ENCODE results near the gene DLL1.

Gene DLL1

GRCh38 chr6:170283212-170284081 lies 7.4 kb downstream of the DLL1 start:
- no peak overlapping the region for H3K27ac ChIP-seq (ENCODE audit: insufficient read depth in 1 of 2, low read depth in 1 of 2, low read length in 2 of 2, poor library complexity in 1 of 2, severe bottlenecking in 2 of 2)
- POLR2A ChIA-PET: no interaction called here

GRCh38 chr6:170282512-170283158 lies 8.2 kb downstream of the DLL1 start:
- peaks cover 10 to 31% (median 21%) of the 10 kb centered on the region in 4 experiments for H3K4me1 ChIP-seq (ENCODE audit: control extremely low read depth in 1 of 4, control insufficient read depth in 4 of 4, insufficient read depth in 4 of 4, low read length in 3 of 4)
- no peak overlapping the region for H3K4me3 ChIP-seq (ENCODE audit: control insufficient read depth in 1 of 7, extremely low read depth in 1 of 7, insufficient read depth in 4 of 7, low read depth in 2 of 7, low read length in 6 of 7)
- ChIA-PET CTCF (no interaction called here), POLR2A (no interaction called here)
- no peak for DNase-seq
- H3K36me3 ChIP-seq (ENCODE audit: control insufficient read depth in 4 of 4, insufficient read depth in 4 of 4, low read length in 3 of 4): no peaks in the 10 kb centered on the region
- whole genome bisulfite sequencing (ENCODE audit: insufficient coverage): 96% methylated on average over 27 of the region's 28 CpGs
- peaks cover 0 to 21% (median 6%) of the 10 kb centered on the region in 5 experiments for H3K27me3 ChIP-seq (replicated peaks in 2 of 5; ENCODE audit: control insufficient read depth in 4 of 5, insufficient read depth in 5 of 5, low read length in 4 of 5)
- no peaks in the 10 kb centered on the region for H3K9me3 ChIP-seq (ENCODE audit: control extremely low read depth in 1 of 5, control insufficient read depth in 4 of 5, insufficient read depth in 2 of 5, low read depth in 1 of 5, low read length in 4 of 5)
- no peak overlapping the region for H3K27ac ChIP-seq (ENCODE audit: insufficient read depth in 1 of 2, low read depth in 1 of 2, low read length in 2 of 2, poor library complexity in 1 of 2, severe bottlenecking in 2 of 2)

More at GRCh38 chr6:170283212-170284081, 7.4 kb downstream of the DLL1 start:
- no peak for DNase-seq
- Histone ChIP-seq H3K36me3 (ENCODE audit: control insufficient read depth in 4 of 4, insufficient read depth in 4 of 4, low read length in 3 of 4) (no peaks in the 10 kb centered on the region), H3K4me1 (ENCODE audit: control extremely low read depth in 1 of 4, control insufficient read depth in 4 of 4, insufficient read depth in 4 of 4, low read length in 3 of 4) (peaks cover 10 to 23% (median 18%) of the 10 kb centered on the region in 4 experiments), H3K27me3 (replicated peaks in 2 of 5; ENCODE audit: control insufficient read depth in 4 of 5, insufficient read depth in 5 of 5, low read length in 4 of 5) (peaks cover 0 to 29% (median 14%) of the 10 kb centered on the region in 5 experiments), H3K4me3 (ENCODE audit: control insufficient read depth in 1 of 7, extremely low read depth in 1 of 7, insufficient read depth in 4 of 7, low read depth in 2 of 7, low read length in 6 of 7) (no peak overlapping the region), H3K9me3 (ENCODE audit: control extremely low read depth in 1 of 5, control insufficient read depth in 4 of 5, insufficient read depth in 2 of 5, low read depth in 1 of 5, low read length in 4 of 5) (no peaks in the 10 kb centered on the region)
- CTCF ChIA-PET: no interaction called here
- WGBS (ENCODE audit: insufficient coverage): 95% methylated on average over 56 of the region's 60 CpGs

GRCh38 chr6:170281331-170282292 lies 9.3 kb downstream of the DLL1 start:
- WGBS (ENCODE audit: insufficient coverage): 90% methylated on average over 38 of the region's 48 CpGs
- Histone ChIP-seq H3K27ac (ENCODE audit: insufficient read depth in 1 of 2, low read depth in 1 of 2, low read length in 2 of 2, poor library complexity in 1 of 2, severe bottlenecking in 2 of 2) (no peak overlapping the region), H3K9me3 (ENCODE audit: control extremely low read depth in 1 of 5, control insufficient read depth in 4 of 5, insufficient read depth in 2 of 5, low read depth in 1 of 5, low read length in 4 of 5) (no peaks in the 10 kb centered on the region), H3K27me3 (replicated peaks in 2 of 5; ENCODE audit: control insufficient read depth in 4 of 5, insufficient read depth in 5 of 5, low read length in 4 of 5) (peaks cover 0 to 11% (median 2%) of the 10 kb centered on the region in 5 experiments), H3K36me3 (ENCODE audit: control insufficient read depth in 4 of 4, insufficient read depth in 4 of 4, low read length in 3 of 4) (no peaks in the 10 kb centered on the region), H3K4me3 (ENCODE audit: control insufficient read depth in 1 of 7, extremely low read depth in 1 of 7, insufficient read depth in 4 of 7, low read depth in 2 of 7, low read length in 6 of 7) (no peak overlapping the region), H3K4me1 (ENCODE audit: control extremely low read depth in 1 of 4, control insufficient read depth in 4 of 4, insufficient read depth in 4 of 4, low read length in 3 of 4) (peaks cover 10 to 28% (median 19%) of the 10 kb centered on the region in 4 experiments)
- no peak for DNase-seq
- POLR2A ChIA-PET: interaction anchor here (0.7 kb wide), 1 partner anchor 9 kb away, joined by 3 read pairs; no protein-coding TSS in a partner anchor
- CTCF ChIA-PET: no interaction called here

GRCh38 chr6:170280689-170281045 lies 10.2 kb downstream of the DLL1 start:
- ChIA-PET CTCF (no interaction called here), POLR2A (no interaction called here)
- DNase-seq: peak in 1 of 3 donors; percentile 43
- 62% methylated on average over 23 of the region's 23 CpGs for WGBS (ENCODE audit: insufficient coverage)
- H3K27me3 ChIP-seq (replicated peaks in 2 of 5; ENCODE audit: control insufficient read depth in 4 of 5, insufficient read depth in 5 of 5, low read length in 4 of 5): peaks cover 0 to 7% (median 2%) of the 10 kb centered on the region in 5 experiments
- peaks cover 10 to 25% (median 19%) of the 10 kb centered on the region in 4 experiments for H3K4me1 ChIP-seq (ENCODE audit: control extremely low read depth in 1 of 4, control insufficient read depth in 4 of 4, insufficient read depth in 4 of 4, low read length in 3 of 4)
- H3K4me3 ChIP-seq (ENCODE audit: control insufficient read depth in 1 of 7, extremely low read depth in 1 of 7, insufficient read depth in 4 of 7, low read depth in 2 of 7, low read length in 6 of 7): peak overlapping the region in 4 of 7 experiments; percentile 42 to 66 (median 64)
- H3K9me3 ChIP-seq (ENCODE audit: control extremely low read depth in 1 of 5, control insufficient read depth in 4 of 5, insufficient read depth in 2 of 5, low read depth in 1 of 5, low read length in 4 of 5): no peaks in the 10 kb centered on the region
- no peak overlapping the region for H3K27ac ChIP-seq (ENCODE audit: insufficient read depth in 1 of 2, low read depth in 1 of 2, low read length in 2 of 2, poor library complexity in 1 of 2, severe bottlenecking in 2 of 2)
- no peaks in the 10 kb centered on the region for H3K36me3 ChIP-seq (ENCODE audit: control insufficient read depth in 4 of 4, insufficient read depth in 4 of 4, low read length in 3 of 4)

DNA sequence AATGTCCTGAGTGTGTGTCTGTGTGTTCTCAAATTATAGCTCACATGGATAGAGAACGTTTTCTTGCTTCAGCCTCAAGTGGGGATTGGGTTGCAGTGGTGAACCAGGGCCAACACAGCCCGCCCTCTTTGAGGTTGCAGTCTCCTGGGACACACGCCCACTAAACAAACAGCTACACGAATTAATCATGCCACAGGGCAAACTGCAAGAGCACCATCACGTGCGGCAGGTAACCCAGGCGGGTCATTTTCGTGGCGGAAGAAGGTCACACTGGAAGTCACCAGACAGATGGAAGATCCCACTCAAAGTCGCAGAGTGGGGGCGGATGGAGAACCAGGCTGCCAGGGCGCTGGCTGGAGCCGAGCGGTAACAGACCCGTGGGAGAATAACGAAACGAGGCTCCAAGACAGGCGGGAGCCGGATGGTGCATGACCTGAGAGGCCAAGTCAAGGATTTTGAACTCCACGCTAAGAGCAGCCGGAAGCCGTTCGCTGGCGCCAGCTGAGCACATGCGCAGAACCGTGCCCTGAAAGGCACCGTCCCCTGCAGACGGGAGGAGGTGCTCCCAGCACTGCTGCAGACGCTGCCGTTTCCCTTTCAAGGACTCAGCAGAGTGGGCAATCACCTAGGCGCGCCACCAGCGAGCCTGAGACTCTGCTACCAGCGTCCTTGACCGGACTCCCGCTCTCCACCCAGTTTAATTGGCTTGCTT lies 10.7 kb downstream of the DLL1 start:
- WGBS (ENCODE audit: insufficient coverage): 78% methylated on average over 36 of the region's 36 CpGs
- ChIA-PET CTCF (no interaction called here), POLR2A (no interaction called here)
- peak in 2 of 3 donors; percentile 60 for DNase-seq
- Histone ChIP-seq H3K27me3 (replicated peaks in 2 of 5; ENCODE audit: control insufficient read depth in 4 of 5, insufficient read depth in 5 of 5, low read length in 4 of 5) (peaks cover 0 to 2% (median under 1%) of the 10 kb centered on the region in 5 experiments), H3K4me1 (ENCODE audit: control extremely low read depth in 1 of 4, control insufficient read depth in 4 of 4, insufficient read depth in 4 of 4, low read length in 3 of 4) (peaks cover 10 to 25% (median 19%) of the 10 kb centered on the region in 4 experiments), H3K36me3 (ENCODE audit: control insufficient read depth in 4 of 4, insufficient read depth in 4 of 4, low read length in 3 of 4) (no peaks in the 10 kb centered on the region), H3K4me3 (ENCODE audit: control insufficient read depth in 1 of 7, extremely low read depth in 1 of 7, insufficient read depth in 4 of 7, low read depth in 2 of 7, low read length in 6 of 7) (peak overlapping the region in 4 of 7 experiments; percentile 42 to 66 (median 64)), H3K9me3 (ENCODE audit: control extremely low read depth in 1 of 5, control insufficient read depth in 4 of 5, insufficient read depth in 2 of 5, low read depth in 1 of 5, low read length in 4 of 5) (no peaks in the 10 kb centered on the region), H3K27ac (ENCODE audit: insufficient read depth in 1 of 2, low read depth in 1 of 2, low read length in 2 of 2, poor library complexity in 1 of 2, severe bottlenecking in 2 of 2) (no peak overlapping the region)

- no peak overlapping the region for H3K27ac ChIP-seq (ENCODE audit: insufficient read depth in 1 of 2, low read depth in 1 of 2, low read length in 2 of 2, poor library complexity in 1 of 2, severe bottlenecking in 2 of 2)
- peaks cover 10 to 25% (median 19%) of the 10 kb centered on the region in 4 experiments for H3K4me1 ChIP-seq (ENCODE audit: control extremely low read depth in 1 of 4, control insufficient read depth in 4 of 4, insufficient read depth in 4 of 4, low read length in 3 of 4)
- no peaks in the 10 kb centered on the region for H3K9me3 ChIP-seq (ENCODE audit: control extremely low read depth in 1 of 5, control insufficient read depth in 4 of 5, insufficient read depth in 2 of 5, low read depth in 1 of 5, low read length in 4 of 5)
- peaks cover 0 to 4% (median 0%) of the 10 kb centered on the region in 5 experiments for H3K27me3 ChIP-seq (replicated peaks in 2 of 5; ENCODE audit: control insufficient read depth in 4 of 5, insufficient read depth in 5 of 5, low read length in 4 of 5)
- DNase-seq: no peak
- H3K36me3 ChIP-seq (ENCODE audit: control insufficient read depth in 4 of 4, insufficient read depth in 4 of 4, low read length in 3 of 4): no peaks in the 10 kb centered on the region
- H3K4me3 ChIP-seq (ENCODE audit: control insufficient read depth in 1 of 7, extremely low read depth in 1 of 7, insufficient read depth in 4 of 7, low read depth in 2 of 7, low read length in 6 of 7): no peak overlapping the region
- WGBS (ENCODE audit: insufficient coverage): 95% methylated on average over 6 of the region's 8 CpGs
- ChIA-PET POLR2A (no interaction called here), CTCF (no interaction called here)
Measured at GRCh38 chr6:170279426-170279825, 11.5 kb downstream of the DLL1 start.
